GM19043 (cell line): ENCODE data around the gene CTIF.

Source experiments
- ATAC-seq: cut with Tn5 transposase; IDR thresholded peaks from one replicate; pipeline ENCODE4 v1.9.1; 2021; ENCODE audit warnings: low read depth; ENCODE audit not compliant: unreplicated experiment

The CTIF gene

DNA sequence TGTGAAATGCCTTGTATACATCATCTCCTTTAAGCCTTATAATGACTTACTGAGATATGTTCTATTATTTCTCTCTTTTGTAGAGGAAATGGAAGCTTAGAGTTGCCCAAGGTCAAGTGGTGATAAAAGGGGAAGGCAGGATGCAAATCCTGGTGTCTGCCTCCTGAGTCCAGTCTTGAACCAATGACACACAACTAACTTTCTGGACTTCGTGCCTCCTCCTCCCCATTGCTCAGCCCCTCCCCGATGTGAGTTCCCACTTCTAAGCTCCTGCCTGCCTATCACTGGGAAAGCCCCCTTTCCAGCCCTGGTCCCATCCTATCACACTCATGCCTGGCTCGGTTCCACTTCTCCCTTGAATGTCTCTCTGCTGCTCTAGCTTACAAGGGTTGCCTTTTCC, 6.9 kb upstream of the CTIF start:
- ATAC-seq: no peak

DNA sequence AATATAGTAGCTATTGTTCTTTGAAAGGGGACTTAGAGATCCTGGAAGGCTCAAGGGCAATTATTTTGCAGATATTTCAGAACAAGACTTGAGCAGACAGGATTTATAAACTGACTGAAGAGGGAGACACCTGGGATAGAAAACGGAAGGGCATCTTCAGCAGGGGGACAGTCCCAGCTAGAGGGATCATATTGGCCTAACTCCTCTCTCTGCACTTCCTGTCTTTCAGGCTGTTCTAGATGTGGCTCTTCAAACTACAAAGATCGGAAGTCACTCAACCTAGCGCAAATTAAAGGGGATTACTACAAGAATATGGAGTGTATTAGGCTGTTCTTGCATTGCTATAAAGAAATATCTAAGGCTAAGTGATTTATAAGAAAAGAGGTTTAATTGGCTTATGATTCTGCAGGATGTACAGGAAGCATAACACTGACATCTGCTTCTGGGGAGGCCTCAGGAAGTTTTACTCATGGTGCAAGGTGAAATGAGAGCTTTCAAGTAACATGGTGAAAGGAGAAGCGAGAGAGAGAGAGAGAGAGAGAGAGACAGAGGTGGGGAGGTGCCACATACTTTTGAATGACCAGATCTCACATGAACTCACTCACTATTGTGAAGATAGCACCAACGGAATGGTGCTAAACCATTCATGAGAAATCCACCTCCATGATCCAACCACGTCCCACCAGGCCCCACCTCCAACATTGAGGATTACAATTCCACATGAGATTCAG, 5.3 kb upstream of the CTIF start:
- ATAC-seq: no peak

DNA sequence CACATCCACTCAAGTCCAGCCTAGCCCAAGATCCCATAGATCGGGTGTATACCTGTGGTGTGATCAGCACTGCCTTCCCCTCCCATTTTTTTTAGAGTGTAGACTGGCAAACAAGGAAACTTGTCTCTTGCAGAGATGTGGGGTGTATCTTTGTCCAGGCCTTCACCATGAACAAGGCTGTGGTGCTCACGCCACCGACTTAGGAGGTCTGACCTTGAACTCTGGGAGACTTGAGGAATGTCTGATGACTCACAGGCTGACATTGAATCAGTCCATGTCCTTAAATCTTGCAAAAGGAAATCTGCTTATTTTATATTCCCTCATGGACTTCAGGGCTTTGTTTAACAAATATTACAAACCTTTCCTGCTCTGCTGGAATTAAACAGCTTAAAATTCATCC, 4.5 kb upstream of the CTIF start:
- ATAC-seq: no peak

GRCh38 chr18:48535956-48536355, 2.9 kb upstream of the CTIF start:
- no peak for ATAC-seq

GRCh38 chr18:48536516-48536915, 2.3 kb upstream of the CTIF start:
- no peak for ATAC-seq

- no peak for ATAC-seq
These were observed 797 bp downstream of the CTIF start for GRCh38 chr18:48539406-48540250.

- ATAC-seq: peak; percentile 21
These were observed 1.6 kb downstream of the CTIF start for GRCh38 chr18:48540251-48541025.

- ATAC-seq: peak; percentile 36
These were observed 2.4 kb downstream of the CTIF start for GRCh38 chr18:48541026-48541746.

DNA sequence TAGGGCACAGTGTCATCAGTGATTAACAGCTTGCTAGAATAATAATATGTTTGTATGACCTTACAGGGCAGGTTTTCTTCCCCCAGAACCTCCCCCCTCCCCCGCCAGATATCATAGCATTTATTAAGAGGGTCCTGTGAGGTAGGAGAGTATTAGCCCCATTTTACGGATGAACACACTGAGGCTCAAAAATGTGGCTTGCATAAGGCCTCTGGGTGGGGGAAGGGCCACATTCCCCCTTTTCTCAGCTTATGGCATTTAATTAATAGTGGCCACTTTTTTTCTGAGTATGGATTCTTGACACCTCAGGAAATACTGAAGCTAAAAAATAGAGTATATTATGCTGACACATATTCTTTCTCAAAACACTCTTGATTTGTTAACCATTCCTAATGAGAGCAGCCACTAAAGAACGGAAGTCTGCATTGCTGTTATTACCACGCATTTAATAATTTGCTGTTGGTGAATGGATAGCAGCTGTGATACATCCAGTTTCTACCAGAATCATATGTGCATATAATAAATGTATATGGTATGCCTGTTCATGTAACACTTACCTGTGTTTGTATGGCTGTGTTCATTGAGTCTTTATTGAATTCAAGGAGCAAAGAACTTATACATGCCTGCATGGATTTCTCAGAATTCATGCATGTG, 3.0 kb downstream of the CTIF start:
- no peak for ATAC-seq

DNA sequence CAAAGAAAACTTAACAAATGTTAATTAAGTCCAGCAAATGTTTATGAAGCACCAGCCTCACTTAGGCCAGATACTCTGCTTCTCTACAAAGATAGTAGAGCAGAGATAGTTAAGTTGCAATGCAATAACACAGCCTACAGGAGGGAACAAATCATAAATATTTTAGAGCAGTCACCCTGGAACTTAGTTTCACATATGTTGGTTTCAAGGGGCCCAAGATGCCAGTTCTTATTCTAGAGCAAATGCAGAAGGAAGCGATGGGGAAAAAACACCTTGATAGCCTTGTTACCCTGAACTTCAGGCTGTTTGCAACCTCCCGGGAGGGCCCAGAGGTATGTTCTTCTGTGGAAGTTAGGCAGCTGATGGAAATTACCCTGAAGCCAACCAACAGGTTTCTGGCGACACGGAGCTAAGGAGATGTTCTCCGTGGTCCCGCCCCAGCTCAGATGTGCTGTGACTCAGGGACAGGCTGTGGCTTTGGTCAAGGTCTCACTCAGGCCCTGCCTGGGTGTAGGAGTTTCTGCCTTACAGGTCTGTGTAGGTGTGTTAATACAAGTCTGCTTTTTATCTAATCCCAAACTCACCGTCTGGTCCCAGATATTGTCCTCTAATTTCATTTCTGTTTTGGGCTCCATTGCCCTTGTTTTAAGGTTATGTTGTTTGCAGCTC, 3.8 kb downstream of the CTIF start:
- no peak for ATAC-seq

DNA sequence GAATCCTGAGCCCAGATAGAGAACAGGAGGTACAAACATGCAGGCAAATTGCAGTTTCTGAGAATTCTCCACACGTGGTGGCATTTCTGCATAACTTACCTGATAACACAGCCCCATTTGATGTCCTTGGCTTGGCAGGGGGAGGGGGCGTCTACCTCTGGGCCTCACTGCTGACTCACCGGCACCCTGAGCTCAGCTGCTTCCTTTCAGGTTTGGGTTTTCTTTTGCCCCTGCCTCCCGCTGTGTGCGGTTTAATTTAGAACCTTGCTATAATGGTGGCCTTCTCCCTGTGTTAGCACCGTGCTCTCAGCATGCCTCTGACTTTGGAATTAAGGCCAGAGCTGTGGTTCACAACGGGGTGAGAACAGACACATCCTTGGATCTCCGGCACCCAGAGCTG, 4.4 kb downstream of the CTIF start:
- no peak for ATAC-seq

DNA sequence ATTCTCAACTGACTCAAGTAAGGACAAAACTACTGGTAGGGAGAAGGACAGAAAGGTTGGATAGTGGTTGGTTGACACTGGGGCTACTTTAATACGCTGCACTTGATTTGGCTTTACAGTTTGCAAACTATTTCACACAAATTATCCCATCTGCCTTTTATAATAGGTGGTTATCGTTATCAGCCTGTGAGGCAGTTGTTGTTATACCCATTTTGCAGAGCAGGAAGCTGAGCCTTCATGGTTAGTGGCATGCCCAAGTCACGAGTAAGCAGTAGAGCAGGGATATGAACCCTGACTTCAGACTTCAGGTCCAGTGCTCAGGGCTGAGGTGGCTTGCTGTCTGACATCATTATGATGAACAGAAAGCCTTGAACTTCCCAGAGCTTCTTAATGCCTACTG, 5.3 kb downstream of the CTIF start:
- no peak for ATAC-seq

DNA sequence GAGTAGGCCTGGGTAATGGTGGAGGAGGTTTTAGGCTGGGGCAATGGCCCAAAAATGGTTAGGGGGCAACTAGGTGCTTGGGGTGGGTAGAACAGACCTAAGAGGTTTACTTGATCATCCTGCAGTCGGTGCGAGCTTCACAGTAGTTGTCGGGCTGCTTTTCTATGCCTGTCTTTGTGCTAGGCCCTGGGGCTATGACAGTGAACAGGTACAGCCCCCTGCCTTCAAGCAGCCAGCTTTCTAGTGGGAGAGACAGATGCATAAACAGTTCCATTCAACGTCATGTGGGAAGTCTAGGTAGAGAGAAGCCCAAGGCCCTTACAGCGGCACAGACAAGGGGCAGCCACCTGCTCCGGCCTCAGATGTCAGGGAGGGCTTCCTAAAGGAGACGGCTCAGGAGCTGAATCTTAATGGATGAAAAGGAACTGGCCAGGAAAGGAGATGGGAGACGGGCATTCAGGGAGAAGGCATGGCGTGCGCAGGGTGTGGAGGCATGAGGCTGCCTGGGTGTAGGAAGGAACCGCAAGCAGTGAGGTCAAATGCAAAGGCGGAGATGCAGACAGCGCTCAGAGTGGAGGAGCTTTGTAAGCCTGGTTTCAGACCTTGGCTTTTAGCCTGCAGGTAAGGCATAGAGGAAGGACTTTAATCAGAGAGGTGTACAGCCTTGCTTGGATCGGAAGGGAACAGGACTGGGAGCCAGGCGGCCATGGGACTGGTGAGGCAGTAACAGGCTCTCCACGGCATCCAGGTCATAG, 6.0 kb downstream of the CTIF start:
- ATAC-seq: no peak

GRCh38 chr18:48545757-48546321, 7.0 kb downstream of the CTIF start:
- ATAC-seq: no peak

DNA sequence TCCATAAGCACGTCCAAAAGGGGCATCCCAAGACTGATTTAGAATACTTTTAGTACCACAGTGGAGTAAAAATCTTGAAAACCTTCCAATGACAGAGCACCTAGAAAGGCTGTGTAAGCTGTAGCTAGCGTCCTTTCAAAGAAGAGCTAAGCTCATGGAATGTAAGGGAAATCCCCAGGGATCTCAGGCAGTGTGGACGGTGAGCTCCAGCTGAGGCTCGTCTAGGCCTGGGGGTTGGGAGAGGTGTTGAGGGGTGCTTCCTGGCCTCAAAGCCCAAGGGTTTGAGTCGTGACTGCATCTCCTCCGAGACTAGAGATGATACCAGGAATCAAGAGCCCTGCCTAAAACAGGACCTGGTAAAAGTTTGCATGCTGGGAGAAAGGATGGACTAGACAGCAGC, 7.6 kb downstream of the CTIF start:
- no peak for ATAC-seq

GRCh38 chr18:48547531-48547981, 8.7 kb downstream of the CTIF start:
- ATAC-seq: no peak

GRCh38 chr18:48548011-48548771, 9.4 kb downstream of the CTIF start:
- no peak for ATAC-seq

DNA sequence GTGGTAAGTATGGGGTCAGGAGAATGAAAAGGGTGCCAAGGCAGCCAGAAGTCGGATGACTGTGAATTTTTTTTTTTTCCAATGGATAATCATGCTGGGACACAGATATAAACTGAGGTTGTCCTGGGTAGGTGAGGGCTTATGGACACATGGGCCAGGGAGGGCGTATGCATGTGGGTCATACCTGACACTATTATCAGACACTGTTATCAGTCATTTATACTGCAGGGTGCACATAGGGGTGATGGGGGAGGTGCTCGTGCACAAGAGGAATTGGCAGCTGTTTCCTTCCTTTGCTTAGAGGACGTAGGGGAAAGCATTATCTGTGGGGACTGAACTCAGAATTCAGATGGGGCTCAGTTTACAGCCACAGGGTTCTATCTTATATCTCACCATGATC, 10.1 kb downstream of the CTIF start:
- ATAC-seq: no peak
